Endothelial cell of umbilical vein (primary cell): ENCODE data around the gene PLA2G4B. TPM values are rescaled to one million over a fixed set of nuclear protein-coding genes. Genes with fewer than 3 reads are reported as not detected.
A peak's percentile ranks its signal among the peaks of the same experiment; 100 is the strongest.

Experiments
- BruUV-seq: library from RNA; stranded (reverse); fragments of 400-500 nt; replicated peaks from 2 replicates; lab custom pipeline; 2021; lab: Mats Ljungman, UMichigan
- CTCF ChIA-PET: fragments of 300-600, 350-600 bp; sonication (Branson Sonifier 250); formaldehyde crosslinking; loops from one replicate; lab custom pipeline; 2021; ENCODE audit warnings: antibody characterized with exemption, inconsistent platforms; lab: Charles Lee
- POLR2A ChIA-PET: fragments of 300-600, 350-600 bp; sonication (Branson Sonifier 250); formaldehyde crosslinking; loops from one replicate; lab custom pipeline; 2021; ENCODE audit warnings: antibody characterized with exemption, inconsistent platforms; lab: Charles Lee
- DNase-seq: peaks from one replicate; pipeline ENCODE4 v3.0.0-alpha.2; 2011; ENCODE audit warnings: low read depth, low spot score
- FAIRE-seq: peaks from 2 replicates; lab custom pipeline; 2011; peaks lifted over from hg19 to GRCh38; lab: Jason Lieb, UNC
- H2AFZ ChIP-seq: 2 replicates; pipeline ENCODE4 v1.6.0; 2012; ENCODE audit warnings: low read depth, low read length, control low read depth, inconsistent platforms
- H3K27ac ChIP-seq: 2 replicates; pipeline ENCODE4 v1.5.1; 2011; ENCODE audit warnings: low read depth, mild to moderate bottlenecking, control low read depth, low read length, moderate library complexity; ENCODE audit not compliant: insufficient read depth
- H3K27me3 ChIP-seq, 2 experiments: 2 replicates each; pipeline versions ENCODE4 v1.6.0 to v1.6.1; 2011; ENCODE audit warnings: low read length in 2 of 2, mixed read lengths in 1 of 2; ENCODE audit not compliant: control insufficient read depth in 2 of 2, insufficient read depth in 2 of 2
- H3K36me3 ChIP-seq, 2 experiments: 2 replicates in 1 of 2; 3 replicates in 1 of 2; pipeline ENCODE4 v1.5.1; 2011; ENCODE audit warnings: low read length in 2 of 2, mild to moderate bottlenecking in 1 of 2, moderate library complexity in 1 of 2; ENCODE audit not compliant: control insufficient read depth in 2 of 2, insufficient read depth in 2 of 2; ENCODE audit errors: extremely low read depth in 1 of 2
- H3K4me1 ChIP-seq: 3 replicates; pipeline ENCODE4 v1.5.1; 2011; ENCODE audit warnings: mild to moderate bottlenecking, low read length; ENCODE audit not compliant: control insufficient read depth, insufficient read depth; ENCODE audit errors: extremely low read depth
- H3K4me2 ChIP-seq: 2 replicates; pipeline ENCODE4 v1.6.1; 2011; ENCODE audit warnings: low read length, control low read depth, mixed read lengths; ENCODE audit not compliant: insufficient read depth
- H3K4me3 ChIP-seq, 3 experiments: fragments of 200-600 bp in 1 of 3; sonication (generic), shearing (Covaris generic) in 1 of 3; replicated peaks in 1 of 3; 2 replicates each; pipeline ENCODE4 v1.5.1; 2011 to 2016; ENCODE audit warnings: control low read depth in 3 of 3, low read length in 3 of 3, mild to moderate bottlenecking in 2 of 3, inconsistent platforms in 1 of 3, low read depth in 1 of 3, moderate library complexity in 1 of 3; ENCODE audit not compliant: insufficient read depth in 1 of 3
- H3K79me2 ChIP-seq: 2 replicates; pipeline ENCODE4 v1.6.0; 2012; ENCODE audit warnings: low read length, inconsistent platforms; ENCODE audit not compliant: control insufficient read depth, insufficient read depth
- H3K9ac ChIP-seq: replicated peaks from 2 replicates; pipeline ENCODE3; 2011; ENCODE audit warnings: low read length, control low read depth; ENCODE audit not compliant: insufficient read depth; ENCODE audit errors: extremely low read depth
- H3K9me1 ChIP-seq: replicated peaks from 3 replicates; pipeline ENCODE4 v1.6.0; 2011; ENCODE audit warnings: mild to moderate bottlenecking, low read length; ENCODE audit not compliant: control insufficient read depth, insufficient read depth; ENCODE audit errors: extremely low read depth
- H3K9me3 ChIP-seq: replicated peaks from 2 replicates; pipeline ENCODE4 v1.5.1; 2012; ENCODE audit warnings: low read length, inconsistent platforms; ENCODE audit not compliant: control insufficient read depth, insufficient read depth
- H4K20me1 ChIP-seq: replicated peaks from 2 replicates; pipeline ENCODE3; 2011; ENCODE audit warnings: mild to moderate bottlenecking, low read length; ENCODE audit not compliant: control insufficient read depth, insufficient read depth; ENCODE audit errors: extremely low read depth
- CTCF ChIP-seq, 2 donors: IDR thresholded peaks; 1 replicate in 1 of 2; 2 replicates in 1 of 2; pipeline ENCODE4 v1.5.1; 2011; ENCODE audit warnings: low read length in 2 of 2, mild to moderate bottlenecking in 2 of 2, moderate library complexity in 2 of 2, control low read depth in 1 of 2, inconsistent platforms in 1 of 2, low read depth in 1 of 2; ENCODE audit not compliant: insufficient read depth in 1 of 2; ENCODE audit errors: extremely low read depth in 1 of 2
- EZH2 ChIP-seq: IDR thresholded peaks from 2 replicates; pipeline ENCODE4 v1.6.1; 2012; ENCODE audit warnings: borderline replicate concordance, low read depth, mild to moderate bottlenecking, moderate library complexity, low read length, inconsistent platforms; ENCODE audit not compliant: severe bottlenecking
- FOS ChIP-seq: IDR thresholded peaks from 2 replicates; pipeline ENCODE4 v1.6.1; 2011; ENCODE audit warnings: mild to moderate bottlenecking, low read length, moderate library complexity, borderline replicate concordance; ENCODE audit not compliant: insufficient read depth
- GATA2 ChIP-seq: IDR thresholded peaks from 2 replicates; pipeline ENCODE4 v1.7.0; 2011; ENCODE audit warnings: low read depth, mild to moderate bottlenecking, moderate library complexity, mixed read lengths, low read length; ENCODE audit not compliant: insufficient read length, insufficient read depth
- JUN ChIP-seq: IDR thresholded peaks from 2 replicates; pipeline ENCODE4 v1.6.1; 2011; ENCODE audit warnings: borderline replicate concordance, low read depth; ENCODE audit not compliant: insufficient read length, insufficient read depth
- MAX ChIP-seq: IDR thresholded peaks from 2 replicates; pipeline ENCODE4 v1.6.1; 2011; ENCODE audit not compliant: insufficient read depth, insufficient read length
- MYC ChIP-seq: IDR thresholded peaks from one replicate; pipeline ENCODE4 v1.6.1; 2011; ENCODE audit warnings: mild to moderate bottlenecking, low read depth, low read length
- POLR2A ChIP-seq: IDR thresholded peaks from 2 replicates; pipeline ENCODE4 v1.6.1; 2012; ENCODE audit warnings: low read depth, mild to moderate bottlenecking, control low read depth, low read length
- POLR2AphosphoS5 ChIP-seq: IDR thresholded peaks from 2 replicates; pipeline ENCODE4 v1.6.1; 2012; ENCODE audit warnings: low read depth, mild to moderate bottlenecking, control low read depth, low read length, moderate library complexity; ENCODE audit not compliant: insufficient read depth
- dilution Hi-C: fragments of 300-500 bp; cut with MboI; formaldehyde crosslinking; loops from one replicate; pipeline ENCODE4 v1.15.0; 2019; ENCODE audit warnings: low sequenced_read_pairs; ENCODE audit not compliant: extremely low pct_ligation_motif_present
- intact Hi-C: fragments of 100-400 bp; cut with micrococcal nuclease; formaldehyde crosslinking; loops from one replicate; pipeline ENCODE4 v1.10.0; 2022
- polyA plus RNA-seq, 4 experiments: library from polyadenylated mRNA; depleted of rRNA in 3 of 4; stranded (reverse) in 3 of 4; unstranded in 1 of 4; fragments of >200 nt; gene quantifications; 2 replicates each; pipeline versions ENCODE4 v1.2.1 to v1.2.3, GENCODE V29; 2011 to 2012; ENCODE audit warnings: missing spikeins in 1 of 4
- total RNA-seq: library from RNA; stranded (reverse); gene quantifications from 2 replicates; pipeline ENCODE4 v1.2.3, GENCODE V29; 2021

PLA2G4B gene
- total and polyA plus RNA-seq, 2 donors (not counting 3 experiments of a cell fraction or from before 2014, with no cell fraction given), result 4.0 to 7.9 TPM

- POLR2A ChIA-PET, result interaction anchor here (0.7 kb wide), 2 partner anchors 14 to 987 kb away, joined by 3 read pairs; no protein-coding TSS in a partner anchor
- Histone ChIP-seq H3K4me3 (peak overlapping the region; percentile 41 to 87 (median 45)), H2AFZ (no peak overlapping the region), H3K27ac (no peak overlapping the region), H3K79me2 (no peaks in the 10 kb centered on the region), H3K9me3 (no peaks in the 10 kb centered on the region), H3K9me1 (no peaks in the 10 kb centered on the region), H3K27me3 (no peaks in the 10 kb centered on the region), H4K20me1 (no peaks in the 10 kb centered on the region), H3K4me2 (peak overlapping the region; percentile 70), H3K36me3 (peaks cover 0 to 23% of the 10 kb centered on the region in 2 experiments), H3K4me1 (peaks cover 10% of the 10 kb centered on the region), H3K9ac (peak overlapping the region; percentile 17)
- no TSS peak for BruUV-seq
- intact Hi-C loops (loop anchor here (5.0 kb wide), 1 partner anchor 65 kb away; the partner anchor contains the start of gene SPTBN5), dilution Hi-C loops (no loop called here)
- FAIRE-seq (no peak), DNase-seq (peak; percentile 9)
- TF ChIP-seq FOS, result no peak
- TF ChIP-seq MAX, result no peak
- no peak for TF ChIP-seq CTCF (IDR thresholded peaks at IDR 0.05; ENCODE audit: extremely low read depth in 1 of 2, insufficient read depth in 1 of 2, low read depth in 1 of 2, low read length in 2 of 2)
- TF ChIP-seq EZH2, result no peak
- TF ChIP-seq JUN, result no peak
- TF ChIP-seq POLR2A, result no peak
- TF ChIP-seq GATA2, result no peak
- TF ChIP-seq MYC, result no peak
- no peak for TF ChIP-seq POLR2AphosphoS5
- CTCF ChIA-PET, result interaction anchor here (1.2 kb wide), 2 partner anchors 78 to 224 kb away, joined by 3 read pairs; no protein-coding TSS in a partner anchor
These were observed 11.3 kb upstream of the PLA2G4B start for GRCh38 chr15:41827290-41827879.
